OCI-LY3 (cell line): ENCODE data around the gene RARRES2.

Experiments
- H2AFZ ChIP-seq: fragments of 200-600, 300-600 bp; shearing (Covaris generic); 2 replicates; pipeline ENCODE4 v1.6.0; 2014; ENCODE audit warnings: antibody characterized with exemption, low read depth, low read length
- H3K27ac ChIP-seq: fragments of 200-600, 300-600 bp; sonication (generic); 2 replicates; pipeline ENCODE4 v1.5.1; 2014; ENCODE audit warnings: mild to moderate bottlenecking, low read length, moderate library complexity, mixed read lengths
- H3K27me3 ChIP-seq: fragments of 200-600, 300-600 bp; sonication (generic); 2 replicates; pipeline ENCODE4 v1.6.1; 2014; ENCODE audit warnings: low read depth, low read length, mixed read lengths
- H3K36me3 ChIP-seq: fragments of 200-600, 300-600 bp; sonication (generic); replicated peaks from 2 replicates; pipeline ENCODE3; 2014; ENCODE audit warnings: low read depth, low read length, mixed read lengths
- H3K4me1 ChIP-seq: fragments of 300-600, 200-600 bp; sonication (generic); 2 replicates; pipeline ENCODE4 v1.6.1; 2014; ENCODE audit warnings: low read length, mixed read lengths
- H3K4me2 ChIP-seq: fragments of 200-600, 300-600 bp; sonication (generic); 2 replicates; pipeline ENCODE4 v1.6.1; 2014; ENCODE audit warnings: low read length, mixed read lengths
- H3K4me3 ChIP-seq: fragments of 300-600, 200-600 bp; sonication (generic); 2 replicates; pipeline ENCODE4 v1.5.1; 2014; ENCODE audit warnings: antibody characterized with exemption, mild to moderate bottlenecking, low read length, moderate library complexity
- H3K79me2 ChIP-seq: fragments of 300-600, 200-600 bp; shearing (Covaris generic); 2 replicates; pipeline ENCODE4 v1.6.1; 2014; ENCODE audit warnings: mild to moderate bottlenecking, low read length, mixed read lengths
- H3K9ac ChIP-seq: fragments of 300-600, 200-600 bp; shearing (Covaris generic); 2 replicates; pipeline ENCODE4 v1.6.0; 2014; ENCODE audit warnings: mild to moderate bottlenecking, low read length, moderate library complexity
- H3K9me3 ChIP-seq: fragments of 200-600, 300-600 bp; shearing (Covaris generic); 2 replicates; pipeline ENCODE4 v1.6.1; 2014; ENCODE audit warnings: low read length, mixed read lengths; ENCODE audit not compliant: insufficient read depth
- H4K20me1 ChIP-seq: fragments of 200-600, 300-600 bp; sonication (generic); 2 replicates; pipeline ENCODE4 v1.6.1; 2016; ENCODE audit warnings: low read length, mixed read lengths; ENCODE audit not compliant: insufficient read depth
- CTCF ChIP-seq: fragments of 200-600, 300-600 bp; sonication (generic); IDR thresholded peaks from 2 replicates; pipeline ENCODE4 v1.5.1; 2014; ENCODE audit warnings: antibody characterized with exemption, low read length, low read depth
- EZH2phosphoT487 ChIP-seq: fragments of 200-600 bp; shearing (Covaris generic); IDR thresholded peaks from 2 replicates; pipeline ENCODE4 v1.6.1; 2018; ENCODE audit warnings: antibody characterized with exemption, mixed run types, low read depth

The RARRES2 gene

GRCh38 chr7:150341263-150342120, at the start of gene RARRES2:
TSS of gene RARRES2 (minus strand) at chr7:150341629. CDS start at chr7:150340609, 1,020 bp downstream.
- H3K4me1 ChIP-seq, result no peaks in the 10 kb centered on the region
- no peaks in the 10 kb centered on the region for H4K20me1 ChIP-seq
- H2AFZ ChIP-seq, result no peak within 1 kb of the TSS
- TF ChIP-seq CTCF, result no peak
- no peak for TF ChIP-seq EZH2phosphoT487
- H3K9ac ChIP-seq, result no peak within 1 kb of the TSS
- H3K79me2 ChIP-seq, result no peaks in the 10 kb centered on the region
- H3K4me3 ChIP-seq, result no peak within 1 kb of the TSS
- peaks cover 8% of the 10 kb centered on the region for H3K36me3 ChIP-seq
- no peak within 1 kb of the TSS for H3K4me2 ChIP-seq
- no peak within 1 kb of the TSS for H3K27ac ChIP-seq
- H3K9me3 ChIP-seq, result peaks cover 11% of the 10 kb centered on the region
- no peaks in the 10 kb centered on the region for H3K27me3 ChIP-seq

DNA sequence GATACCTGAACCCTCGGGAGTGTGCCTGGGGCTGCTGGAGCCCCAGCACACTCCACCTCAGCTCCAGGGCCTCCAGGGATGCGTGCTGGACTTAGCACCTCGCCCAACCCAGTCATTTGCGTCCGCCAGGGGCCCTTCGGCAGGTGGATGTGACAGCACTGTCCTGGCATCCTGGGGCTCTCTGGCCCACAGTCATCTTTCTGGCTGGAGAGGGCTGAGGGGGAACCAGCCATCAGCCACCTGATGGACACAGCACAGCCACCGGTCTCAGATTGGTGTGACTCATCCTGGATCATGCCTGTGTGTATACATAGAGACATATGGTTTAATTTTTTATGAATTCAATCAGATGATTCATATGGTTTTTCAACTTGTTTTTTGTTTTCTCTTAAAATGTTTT, 48.8 kb upstream of the RARRES2 start:
- Histone ChIP-seq H3K9ac (no peak overlapping the region), H2AFZ (no peak overlapping the region), H4K20me1 (no peaks in the 10 kb centered on the region), H3K4me2 (no peak overlapping the region), H3K79me2 (peaks cover 8% of the 10 kb centered on the region; the same call in 1 of the 2 replicates), H3K4me1 (peaks cover 25% of the 10 kb centered on the region), H3K9me3 (no peaks in the 10 kb centered on the region), H3K27ac (no peak overlapping the region), H3K36me3 (peaks cover 14% of the 10 kb centered on the region), H3K27me3 (no peaks in the 10 kb centered on the region), H3K4me3 (no peak overlapping the region)
- TF ChIP-seq CTCF, result no peak
- no peak for TF ChIP-seq EZH2phosphoT487

GRCh38 chr7:150389532-150389816, 48.0 kb upstream of the RARRES2 start:
- no peak overlapping the region for H2AFZ ChIP-seq
- no peaks in the 10 kb centered on the region for H4K20me1 ChIP-seq
- no peak overlapping the region for H3K27ac ChIP-seq
- H3K79me2 ChIP-seq, result peaks cover 14% of the 10 kb centered on the region
- H3K9ac ChIP-seq, result no peak overlapping the region
- H3K4me2 ChIP-seq, result no peak overlapping the region
- H3K36me3 ChIP-seq, result peaks cover 14% of the 10 kb centered on the region
- H3K4me1 ChIP-seq, result peaks cover 33% of the 10 kb centered on the region
- H3K27me3 ChIP-seq, result no peaks in the 10 kb centered on the region
- H3K9me3 ChIP-seq, result no peaks in the 10 kb centered on the region
- no peak for TF ChIP-seq CTCF
- no peak for TF ChIP-seq EZH2phosphoT487
- H3K4me3 ChIP-seq, result no peak overlapping the region

DNA sequence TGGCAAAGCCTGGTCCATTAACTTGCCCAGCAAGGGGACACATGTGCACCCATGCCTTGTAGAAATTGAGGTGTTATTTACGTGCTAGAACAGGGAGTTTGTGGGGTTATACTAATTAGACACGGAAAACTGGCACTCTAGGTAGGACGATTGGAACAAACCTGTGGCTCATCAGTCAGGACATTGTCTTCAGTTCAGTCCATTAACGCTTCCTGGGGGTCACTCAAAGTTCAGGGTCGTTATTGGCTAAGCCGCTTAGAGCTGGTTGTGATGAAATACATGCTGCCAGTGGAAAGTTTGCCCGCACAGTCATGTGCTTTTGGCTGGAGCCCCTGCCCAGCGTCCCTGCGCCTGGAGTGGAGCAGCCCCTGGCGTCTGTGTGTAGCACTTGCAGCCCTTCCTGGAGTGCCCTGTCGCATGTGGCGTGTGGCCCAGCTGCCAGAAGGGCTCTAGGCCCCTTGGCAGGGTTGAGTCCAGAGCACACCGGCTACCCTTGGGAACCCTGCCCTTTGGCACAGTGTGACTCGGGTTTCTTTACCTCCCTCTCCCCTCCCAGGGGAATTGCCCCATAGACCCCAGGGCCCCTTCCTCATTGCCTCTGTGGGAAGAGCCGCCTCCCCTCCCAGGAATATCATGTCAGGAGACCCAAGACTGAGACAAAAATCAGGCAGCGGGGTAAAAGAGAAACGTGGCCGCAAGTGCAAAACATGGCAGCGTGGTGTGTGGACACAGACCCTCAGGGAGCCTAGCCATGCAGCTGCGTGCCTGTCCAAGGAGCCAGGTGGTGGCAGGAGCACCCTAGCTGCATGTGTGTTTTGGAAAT, 47.5 kb upstream of the RARRES2 start:
- H3K4me3 ChIP-seq, result no peak overlapping the region
- H3K4me2 ChIP-seq, result no peak overlapping the region
- H3K9ac ChIP-seq, result peak overlapping the region; percentile 16; the same call in 1 of the 2 replicates
- no peak overlapping the region for H2AFZ ChIP-seq
- peaks cover 19% of the 10 kb centered on the region for H3K79me2 ChIP-seq
- no peaks in the 10 kb centered on the region for H4K20me1 ChIP-seq
- H3K4me1 ChIP-seq, result peaks cover 38% of the 10 kb centered on the region
- no peak for TF ChIP-seq EZH2phosphoT487
- TF ChIP-seq CTCF, result peak; percentile 73
- no peaks in the 10 kb centered on the region for H3K27me3 ChIP-seq
- no peak overlapping the region for H3K27ac ChIP-seq
- H3K36me3 ChIP-seq, result peaks cover 14% of the 10 kb centered on the region
- H3K9me3 ChIP-seq, result no peaks in the 10 kb centered on the region
